EL (cell line): ENCODE data around the gene MCC.

ENCODE experiments used
- DNase-seq: peaks from one replicate; pipeline ENCODE4 v3.0.0-alpha.2; 2016

Gene MCC

DNA sequence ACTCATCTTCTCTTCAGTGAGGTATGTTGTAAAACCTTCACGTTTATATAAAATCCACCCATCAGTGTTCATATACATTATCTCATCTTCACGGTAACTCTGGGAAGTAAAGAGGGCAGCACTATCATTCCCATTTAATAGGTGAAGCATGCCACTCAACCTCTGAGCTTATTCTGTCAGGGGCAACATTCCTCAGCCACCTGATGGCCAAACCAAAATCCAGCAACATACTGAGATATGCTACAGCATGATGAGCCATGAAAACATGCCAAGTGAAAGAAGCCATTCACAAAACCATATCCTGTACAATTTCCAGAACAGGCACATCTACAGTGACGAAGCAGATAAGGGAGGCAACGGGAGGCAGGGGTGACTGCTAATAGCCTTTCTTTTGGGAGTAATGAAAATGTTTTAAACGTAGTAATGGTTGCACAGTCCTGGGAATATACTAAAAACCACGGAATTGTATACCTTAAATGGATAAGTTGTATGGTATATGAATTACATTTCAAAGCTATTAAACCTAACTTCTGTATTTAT is 220.8 kb downstream of the MCC start:
- DNase-seq = no peak

DNA sequence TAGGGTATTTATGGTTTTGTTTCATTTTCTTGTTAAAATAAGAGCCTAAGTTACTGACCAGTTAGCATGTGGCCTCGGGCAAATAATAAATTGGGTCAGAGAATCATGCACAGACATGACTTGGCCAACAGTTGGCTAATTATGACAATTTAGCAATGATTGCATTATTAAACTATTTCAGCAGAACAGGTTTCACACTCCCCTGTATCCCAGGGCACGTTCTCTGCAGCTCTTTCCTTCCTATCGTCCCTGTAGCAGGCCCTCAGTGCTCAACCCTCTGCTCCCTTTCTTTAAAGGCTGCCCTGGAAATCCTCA is 221.4 kb downstream of the MCC start:
- peak; percentile 3 for DNase-seq

DNA sequence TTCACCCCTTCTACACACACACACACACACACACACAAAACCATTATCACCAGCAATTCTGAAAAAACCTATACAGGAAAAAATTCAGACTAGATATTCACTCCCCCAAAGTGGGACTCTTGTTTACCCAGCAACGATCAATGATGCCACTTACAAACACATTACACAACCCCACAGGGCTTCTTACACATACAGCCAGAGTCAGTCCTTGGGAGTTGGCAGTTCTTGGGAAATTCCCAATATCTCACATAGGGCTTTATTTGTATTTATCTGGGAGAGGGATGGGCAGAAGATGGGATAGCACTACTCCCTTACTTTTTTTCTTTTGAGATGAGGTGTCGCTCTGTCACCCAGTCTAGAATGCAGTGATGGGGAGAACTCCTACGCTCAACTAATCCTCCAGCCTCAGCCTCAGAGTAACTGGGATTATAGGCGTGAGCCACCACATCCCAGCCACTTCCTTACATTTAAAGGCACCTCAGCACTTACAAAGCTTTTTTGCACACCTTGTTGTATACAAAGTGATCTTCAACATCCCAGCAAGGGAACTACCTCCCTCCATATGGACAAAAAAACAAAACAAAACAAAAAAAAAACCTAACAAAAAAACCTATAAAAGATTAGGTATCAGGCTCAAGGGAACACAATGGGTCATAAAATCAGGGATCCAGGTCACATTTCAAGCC is 221.9 kb downstream of the MCC start:
- DNase-seq = no peak

DNA sequence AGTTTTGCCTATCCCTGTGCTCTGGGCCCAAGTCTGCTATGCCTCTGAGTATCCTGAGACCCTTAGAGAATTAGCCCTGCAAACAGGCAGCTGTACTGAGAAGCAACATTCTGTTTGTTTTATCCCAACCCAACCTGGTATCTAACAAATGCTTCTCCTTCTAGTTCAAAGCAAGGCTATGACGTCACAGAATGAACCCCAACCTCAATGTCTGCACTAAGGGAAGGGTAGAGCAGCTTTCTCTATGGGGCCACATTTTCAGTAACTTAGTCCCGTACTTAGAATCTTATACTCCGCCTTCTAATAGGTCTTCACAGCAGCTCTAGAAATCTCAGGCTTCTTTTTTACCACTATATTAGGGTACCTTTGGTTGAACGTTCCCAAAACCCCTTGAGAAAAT is 223.1 kb downstream of the MCC start:
- no peak for DNase-seq

GRCh38 chr5:113264046-113264445 is 224.2 kb downstream of the MCC start:
- no peak for DNase-seq

DNA sequence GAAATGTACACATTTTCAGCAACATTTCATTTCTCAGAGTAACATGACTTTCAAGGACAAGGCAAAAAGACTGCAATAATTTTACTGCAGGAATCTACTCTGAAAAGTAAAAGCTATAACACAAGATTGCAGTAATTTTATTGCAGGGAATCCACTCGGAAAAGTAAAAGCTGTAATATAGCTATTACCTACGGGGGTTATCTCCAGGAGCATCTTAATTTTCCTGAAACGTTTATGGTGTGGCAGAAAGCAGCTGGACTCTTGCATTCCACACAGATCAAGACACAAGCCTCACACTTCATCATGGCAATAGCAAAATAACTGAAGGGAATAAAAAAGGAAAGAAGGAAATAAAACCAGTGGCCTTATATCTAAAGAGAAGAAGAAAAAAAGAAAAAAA is 224.7 kb downstream of the MCC start:
- DNase-seq = no peak

DNA sequence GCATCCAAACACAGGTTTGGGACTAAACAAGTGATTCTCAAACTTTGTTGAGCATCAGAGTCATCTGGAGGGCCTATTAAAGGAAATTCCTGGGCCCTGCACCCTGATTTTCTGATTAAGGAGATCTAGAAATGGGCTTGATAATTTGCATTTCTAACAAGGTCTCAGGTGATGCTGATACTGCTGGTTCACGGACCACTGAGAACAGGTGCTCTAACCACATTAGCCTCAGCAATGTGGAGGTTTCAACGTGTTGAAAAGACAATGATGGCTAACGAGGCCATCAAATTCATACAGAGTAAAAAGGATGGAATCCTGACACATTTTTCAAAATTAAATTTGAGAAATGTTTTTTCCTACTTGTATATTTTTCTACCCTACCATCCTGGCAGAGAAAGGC is 225.6 kb downstream of the MCC start:
- no peak for DNase-seq

DNA sequence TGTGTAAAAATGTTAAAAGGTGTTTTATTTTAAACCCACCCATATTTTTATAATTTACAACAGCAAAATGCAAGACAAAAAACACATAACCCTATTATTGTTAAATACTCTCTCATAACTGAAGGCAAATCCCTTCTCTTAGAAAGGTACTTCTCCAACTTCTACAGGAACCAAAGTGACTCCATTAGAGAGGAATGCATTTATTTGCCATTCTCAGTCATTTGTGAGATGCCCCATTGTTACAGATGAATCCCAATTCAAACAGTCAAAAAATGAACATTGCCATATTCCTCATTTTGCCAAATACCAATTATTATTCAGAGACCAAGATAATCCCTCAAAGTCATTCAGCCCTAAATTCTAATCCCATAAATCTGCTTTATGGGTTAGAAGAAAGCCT is 229.2 kb downstream of the MCC start:
- DNase-seq = no peak

DNA sequence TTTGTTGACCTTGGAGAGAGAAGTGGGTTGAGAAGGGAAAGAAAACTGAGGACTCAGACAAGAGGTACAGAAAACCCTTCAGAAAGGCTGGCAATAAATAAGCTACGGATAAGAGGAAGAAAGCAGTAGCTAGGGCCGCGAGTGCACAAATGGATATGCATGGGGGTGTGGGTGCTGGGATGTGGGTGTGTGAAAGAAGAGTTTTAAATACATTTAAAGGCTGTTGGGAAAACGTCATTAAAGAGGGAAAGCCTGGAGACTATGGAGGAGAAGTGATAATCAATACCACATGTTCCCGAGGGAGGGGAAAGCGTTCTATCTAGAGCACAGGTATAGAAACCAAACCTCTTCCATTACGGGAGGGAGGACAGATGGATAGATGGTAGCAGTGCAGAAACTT is 230.7 kb downstream of the MCC start:
- DNase-seq = no peak

GRCh38 chr5:113256671-113257452 is 231.4 kb downstream of the MCC start:
- DNase-seq = no peak

DNA sequence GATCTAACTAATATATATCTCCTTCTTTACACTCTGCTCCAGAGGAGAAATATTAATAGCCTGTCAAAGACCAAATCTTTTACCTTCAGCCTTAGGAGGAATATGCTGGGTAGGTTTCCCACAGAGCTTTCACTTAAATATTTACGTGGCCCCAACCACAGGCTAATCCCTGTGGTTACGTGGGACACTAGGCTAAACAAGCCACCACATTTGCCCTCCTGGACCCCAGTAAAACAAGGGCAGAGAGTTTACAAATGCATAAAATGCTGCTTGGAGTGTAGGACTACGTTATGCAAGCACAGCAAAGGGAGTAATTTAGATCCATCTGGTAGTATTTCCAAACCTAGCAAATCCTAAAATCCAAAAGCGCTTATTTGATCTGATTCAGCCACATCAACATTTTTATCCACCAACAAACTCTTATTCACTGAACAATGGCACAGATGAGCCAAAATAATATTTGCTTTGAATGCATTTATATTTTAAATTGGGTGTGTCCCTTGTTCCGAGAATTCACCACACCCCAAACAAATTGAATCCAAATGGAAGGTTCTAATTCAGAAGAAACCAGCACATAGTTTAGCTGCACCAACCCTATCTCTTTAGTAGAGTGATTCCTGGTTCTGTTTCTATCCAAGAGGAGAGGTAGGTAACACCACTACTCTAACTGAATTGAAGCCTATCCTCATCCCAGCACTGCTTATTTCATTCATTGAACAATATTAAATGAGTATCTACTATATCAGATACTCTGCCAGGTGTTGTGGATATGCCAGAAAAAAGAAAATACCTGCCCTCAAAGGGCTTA is 232.5 kb downstream of the MCC start:
- DNase-seq = no peak

- no peak for DNase-seq
These were observed 233.1 kb downstream of the MCC start for GRCh38 chr5:113255105-113255504.

GRCh38 chr5:113253037-113253436 is 235.2 kb downstream of the MCC start:
- DNase-seq = no peak

GRCh38 chr5:113252066-113252465 is 236.2 kb downstream of the MCC start:
- DNase-seq = no peak

DNA sequence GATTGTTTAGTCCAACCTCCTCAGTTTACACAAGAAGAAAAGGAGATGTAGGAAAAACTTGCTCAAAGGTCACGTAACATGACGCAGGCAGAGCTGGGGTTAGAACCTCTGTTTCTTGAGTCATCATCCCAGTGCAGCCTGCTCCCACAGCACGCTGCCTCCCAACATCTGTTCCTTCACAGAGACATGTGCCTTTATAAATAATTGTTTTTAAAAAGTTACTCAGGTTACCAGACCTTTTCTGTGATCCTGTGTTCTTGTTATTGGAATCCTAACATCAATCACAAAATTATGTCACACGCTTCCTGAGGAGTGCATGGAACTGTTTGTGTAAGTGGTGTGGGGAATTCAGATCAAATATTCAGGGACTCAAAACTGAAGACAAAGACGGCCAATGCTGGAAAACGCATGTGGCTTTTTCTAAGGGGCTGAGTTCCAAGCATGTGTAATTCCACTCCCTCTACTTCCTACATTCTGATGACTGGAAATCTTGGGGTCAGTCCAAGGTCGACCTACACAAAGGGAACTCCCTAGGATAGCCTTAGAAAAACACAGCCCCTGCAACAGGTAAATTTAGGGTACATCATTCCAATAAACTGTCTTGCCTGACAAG is 237.8 kb downstream of the MCC start:
- DNase-seq = peak; percentile 39

DNA sequence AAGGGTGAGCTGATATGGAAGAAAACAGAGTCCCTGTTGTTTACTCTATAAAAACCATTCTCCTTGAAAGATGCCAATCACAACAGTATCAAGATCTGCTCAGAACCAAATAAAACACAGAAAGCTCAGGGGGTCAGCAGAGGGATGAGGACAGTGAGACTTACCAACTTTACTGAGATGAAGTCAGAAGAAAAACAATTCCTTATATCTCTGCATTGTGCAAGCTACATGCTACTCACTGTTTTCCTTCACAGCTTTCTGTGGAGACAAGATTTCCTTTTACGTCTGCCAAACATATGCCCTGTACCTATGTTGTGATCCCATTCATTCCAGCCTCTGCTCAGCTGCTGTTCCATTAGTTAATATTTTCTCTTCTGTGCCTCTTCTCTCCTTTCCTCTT is 239.0 kb downstream of the MCC start:
- DNase-seq = no peak

DNA sequence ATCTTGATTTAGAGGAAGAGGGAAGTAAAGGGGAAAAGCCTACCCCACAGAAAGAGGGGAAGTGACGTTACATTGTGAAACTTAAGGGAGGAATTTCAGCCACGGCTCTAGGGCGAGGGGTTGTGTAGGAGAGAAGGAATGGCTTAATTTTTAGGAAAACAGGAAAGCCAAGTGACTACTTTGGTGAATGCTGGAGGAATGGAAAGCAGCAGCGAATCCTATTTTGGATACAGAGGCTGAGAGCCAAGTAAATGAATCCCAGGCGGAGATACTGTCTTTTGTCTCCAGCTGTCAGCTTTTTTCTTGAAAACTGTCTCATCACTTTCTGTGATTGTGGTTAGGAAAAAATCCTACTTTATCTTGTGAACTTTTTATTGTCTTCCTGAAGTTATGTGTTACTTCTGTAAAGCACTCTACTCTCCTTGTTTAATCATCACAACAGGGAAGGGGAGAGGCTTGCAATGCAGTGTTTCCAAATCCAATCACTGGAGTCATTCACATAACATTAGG is 241.8 kb downstream of the MCC start:
- peak; percentile 30 for DNase-seq

DNA sequence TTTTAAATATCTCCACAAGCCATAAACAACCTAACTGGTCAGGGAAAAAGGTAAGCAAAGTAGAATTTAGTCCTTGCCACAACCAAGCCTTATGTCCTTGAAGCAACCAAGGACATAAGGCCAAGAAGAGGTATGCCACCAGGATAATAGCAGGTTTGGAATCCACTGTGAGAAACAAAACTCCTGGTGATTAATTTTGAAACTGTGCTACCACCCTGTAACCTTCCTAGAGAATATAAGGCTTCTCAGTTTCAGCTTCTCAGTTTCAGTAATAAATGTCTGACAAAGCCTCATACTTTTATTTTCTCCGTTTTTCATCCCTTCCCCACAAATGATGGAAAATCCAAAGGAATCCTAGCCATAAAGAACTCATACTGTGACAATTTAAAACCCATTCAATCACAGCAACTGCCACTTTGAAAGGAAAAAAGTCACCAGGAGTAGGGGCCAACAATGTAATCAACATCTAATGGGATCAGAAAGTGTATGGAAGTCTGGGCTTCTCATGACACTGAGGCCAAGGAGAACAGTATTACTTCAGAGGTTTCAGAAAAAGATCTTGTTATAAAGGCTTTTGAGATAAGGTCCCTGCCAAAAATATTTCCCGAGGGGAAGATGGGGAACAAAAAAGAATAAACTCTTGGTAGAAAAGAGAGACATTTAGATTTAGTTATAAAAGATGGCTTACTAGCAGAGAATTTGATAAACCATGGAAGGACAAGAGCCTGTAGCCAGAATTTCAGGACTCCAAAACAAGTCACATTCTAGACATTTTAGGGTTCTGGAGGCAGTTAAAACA is 242.6 kb downstream of the MCC start:
- no peak for DNase-seq

DNA sequence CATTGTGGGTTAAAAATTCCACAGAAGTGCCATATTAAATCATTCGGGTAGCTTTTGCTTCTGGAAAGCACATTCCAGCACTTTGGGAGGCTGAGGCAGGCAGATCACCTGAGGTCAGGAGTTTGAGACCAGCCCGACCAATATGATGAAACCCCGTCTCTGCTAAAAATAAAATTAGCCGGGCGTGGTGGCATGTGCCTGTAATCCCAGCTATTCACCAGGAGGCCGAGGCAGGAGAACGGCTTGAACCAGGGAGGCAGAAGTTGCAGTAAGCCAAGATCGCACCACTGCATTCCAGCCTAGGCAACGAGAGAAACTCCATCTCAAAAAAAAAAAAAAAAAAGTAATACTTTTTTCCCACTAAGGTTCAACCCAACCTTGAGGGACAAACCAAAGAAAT is 243.3 kb downstream of the MCC start:
- DNase-seq = no peak

- no peak for DNase-seq
These were observed 244.9 kb downstream of the MCC start for GRCh38 chr5:113243349-113243664.

GRCh38 chr5:113242481-113243348 is 245.5 kb downstream of the MCC start:
- DNase-seq = no peak
